Esophagus squamous epithelium (tissue), 5 donors: Measurements from ENCODE around the gene LINC00237. TPM values are rescaled to one million over a fixed set of nuclear protein-coding genes. Genes with fewer than 3 reads are reported as not detected.

Source experiments
- DNase-seq: peaks from one replicate; lab custom pipeline; 2025; lab: John Stamatoyannopoulos, UW
- H3K27ac ChIP-seq, 4 donors: fragments of 200-600 bp; sonication (generic); one replicate each; pipeline ENCODE4 v1.5.1; 2016 to 2019; ENCODE audit warnings: mild to moderate bottlenecking in 1 of 4
- H3K27me3 ChIP-seq, 4 donors: fragments of 200-600 bp; sonication (generic); 1 replicate in 3 of 4; 2 replicates in 1 of 4; pipeline versions ENCODE4 v1.5.1 to v1.6.0; 2017 to 2021; ENCODE audit warnings: antibody characterized with exemption in 1 of 4
- H3K36me3 ChIP-seq, 3 donors: fragments of 200-600 bp; sonication (generic); one replicate each; pipeline ENCODE4 v1.5.1; 2016 to 2019
- H3K4me1 ChIP-seq, 3 donors: fragments of 200-600 bp; sonication (generic); one replicate each; pipeline ENCODE4 v1.5.1; 2017 to 2019
- H3K4me3 ChIP-seq, 4 donors: fragments of 200-600 bp; sonication (generic); 1 replicate in 3 of 4; 2 replicates in 1 of 4; pipeline ENCODE4 v1.5.1; 2016 to 2019; ENCODE audit warnings: mild to moderate bottlenecking in 2 of 4, moderate library complexity in 1 of 4
- H3K9me3 ChIP-seq, 3 donors: fragments of 200-600 bp; sonication (generic); one replicate each; pipeline ENCODE4 v1.5.1; 2016 to 2019
- CTCF ChIP-seq, 6 experiments: fragments of 450-650 bp in 4 of 6; fragments of 200-600 bp in 2 of 6; sonication (generic) in 2 of 6; IDR thresholded peaks; one replicate each; pipeline ENCODE4 v1.5.1; 2016 to 2019; ENCODE audit warnings: antibody characterized with exemption in 6 of 6, mild to moderate bottlenecking in 4 of 6, moderate library complexity in 4 of 6
- POLR2A ChIP-seq, 4 donors: fragments of 450-650 bp; IDR thresholded peaks; one replicate each; pipeline ENCODE4 v1.6.1; 2017; ENCODE audit warnings: antibody characterized with exemption in 4 of 4, mild to moderate bottlenecking in 4 of 4, moderate library complexity in 3 of 4
- WGBS, 2 donors: methylation state at CpG; one replicate each; pipeline ENCODE4 v1.1.5; 2018; 5-methylcytosine and 5-hydroxymethylcytosine counted together
- intact Hi-C: fragments of 100-400 bp; cut with DNase I; formaldehyde crosslinking; loops from one replicate; pipeline ENCODE4 v1.15.0; 2022
- total RNA-seq, 4 donors: library from RNA; depleted of rRNA; stranded (reverse); fragments of >200 nt; gene quantifications; one replicate each; pipeline ENCODE4 v1.1.0, GENCODE V29; 2016
- donor health status: DM: yes; HTN: yes; CAD: no.

The LINC00237 gene
- total RNA-seq = not detected

- WGBS, 2 donors = 26 to 31% methylated on average over 11 to 16 of the region's 43 CpGs
- no peak for DNase-seq
- peak within 1 kb of the TSS in 2 of 4 donors; percentile 17 to 44 for H3K4me3 ChIP-seq
- intact Hi-C loops = no loop called here
- H3K9me3 ChIP-seq = no peaks in the 10 kb centered on the region
- H3K4me1 ChIP-seq = peaks cover 27 to 41% (median 34%) of the 10 kb centered on the region in 3 donors
- no peaks in the 10 kb centered on the region for H3K36me3 ChIP-seq
- no peak within 1 kb of the TSS for H3K27ac ChIP-seq
- no peak for TF ChIP-seq POLR2A (IDR thresholded peaks at IDR 0.05)
- no peak for TF ChIP-seq CTCF (IDR thresholded peaks at IDR 0.05)
- peaks cover 22 to 94% (median 45%) of the 10 kb centered on the region in 4 donors for H3K27me3 ChIP-seq
These were observed at the start of gene LINC00237 for GRCh38 chr20:21106171-21107017. Gene LINC00237 (minus strand): TSS chr20:21106358.

- Histone ChIP-seq H3K9me3 (no peaks in the 10 kb centered on the region), H3K27ac (no peak overlapping the region), H3K27me3 (no peaks in the 10 kb centered on the region), H3K36me3 (no peaks in the 10 kb centered on the region), H3K4me1 (no peaks in the 10 kb centered on the region), H3K4me3 (no peak overlapping the region)
- intact Hi-C loops = no loop called here
- 95 to 98% methylated on average over 5 of the region's 5 CpGs for WGBS, 2 donors
- TF ChIP-seq CTCF (IDR thresholded peaks at IDR 0.05) (no peak), POLR2A (IDR thresholded peaks at IDR 0.05) (no peak)
- DNase-seq = no peak
These were observed 49.1 kb upstream of the LINC00237 start for GRCh38 chr20:21155268-21155667.

GRCh38 chr20:21154692-21155091 is 48.5 kb upstream of the LINC00237 start:
- no peak overlapping the region for H3K4me3 ChIP-seq
- H3K36me3 ChIP-seq = peaks cover 0 to 5% (median 0%) of the 10 kb centered on the region in 3 donors
- H3K27me3 ChIP-seq = no peaks in the 10 kb centered on the region
- H3K4me1 ChIP-seq = no peaks in the 10 kb centered on the region
- 45 to 93% methylated on average over 2 of the region's 2 CpGs for WGBS, 2 donors
- TF ChIP-seq POLR2A (IDR thresholded peaks at IDR 0.05) (no peak), CTCF (IDR thresholded peaks at IDR 0.05) (no peak)
- no peaks in the 10 kb centered on the region for H3K9me3 ChIP-seq
- DNase-seq = no peak
- intact Hi-C loops = no loop called here
- no peak overlapping the region for H3K27ac ChIP-seq

- Histone ChIP-seq H3K4me1 (no peaks in the 10 kb centered on the region), H3K9me3 (no peaks in the 10 kb centered on the region), H3K27ac (no peak overlapping the region), H3K4me3 (no peak overlapping the region), H3K27me3 (no peaks in the 10 kb centered on the region), H3K36me3 (peaks cover 0 to 13% (median 0%) of the 10 kb centered on the region in 3 donors)
- 93 to 94% methylated on average over 5 of the region's 5 CpGs for WGBS, 2 donors
- no peak for TF ChIP-seq CTCF (IDR thresholded peaks at IDR 0.05)
- TF ChIP-seq POLR2A (IDR thresholded peaks at IDR 0.05) = no peak
- DNase-seq = no peak
- intact Hi-C loops = no loop called here
These were observed 45.6 kb upstream of the LINC00237 start for GRCh38 chr20:21151791-21152190.

GRCh38 chr20:21149344-21149743 is 43.2 kb upstream of the LINC00237 start:
- 89 to 90% methylated on average over 8 to 9 of the region's 9 CpGs for WGBS, 2 donors
- DNase-seq = no peak
- TF ChIP-seq CTCF (IDR thresholded peaks at IDR 0.05) = no peak
- no peak for TF ChIP-seq POLR2A (IDR thresholded peaks at IDR 0.05)

More at GRCh38 chr20:21149344-21149743, 43.2 kb upstream of the LINC00237 start:
- Histone ChIP-seq H3K4me3 (no peak overlapping the region), H3K9me3 (no peaks in the 10 kb centered on the region), H3K27ac (no peak overlapping the region), H3K4me1 (no peaks in the 10 kb centered on the region), H3K36me3 (peaks cover 0 to 13% (median 0%) of the 10 kb centered on the region in 3 donors), H3K27me3 (no peaks in the 10 kb centered on the region)
- intact Hi-C loops = no loop called here
